GM11168 (cell line): ENCODE measurements around the gene OTOS.

Experiments
- in situ Hi-C: fragments of 300-500 bp; cut with MboI; formaldehyde crosslinking; loops from one replicate; pipeline ENCODE4 v1.12.0; 2022; ENCODE audit warnings: low sequenced_read_pairs; ENCODE audit not compliant: unreplicated experiment

Gene OTOS

DNA sequence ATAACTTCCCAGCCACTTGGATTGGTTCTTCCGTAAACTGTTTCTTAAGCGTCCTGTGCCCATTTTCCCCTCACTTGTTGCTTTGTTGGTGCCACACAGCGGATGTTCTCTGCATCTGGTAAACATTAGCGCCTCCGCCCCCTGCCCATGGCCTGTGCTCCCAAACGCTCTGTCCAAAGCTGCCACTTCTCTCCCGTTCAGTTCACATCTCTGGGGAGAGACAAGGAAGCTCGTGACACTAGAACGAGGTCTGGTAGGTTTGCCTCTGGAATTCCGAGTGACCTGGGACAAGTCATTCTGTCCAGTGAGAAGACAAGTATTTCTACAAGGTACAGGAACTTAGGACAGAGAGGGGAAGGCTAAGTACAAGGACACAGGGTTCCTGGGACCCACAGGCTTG is 13.7 kb downstream of the OTOS start:
- in situ Hi-C loops, result no loop called here

GRCh38 chr2:240125742-240126141 is 14.7 kb downstream of the OTOS start:
- in situ Hi-C loops, result no loop called here

DNA sequence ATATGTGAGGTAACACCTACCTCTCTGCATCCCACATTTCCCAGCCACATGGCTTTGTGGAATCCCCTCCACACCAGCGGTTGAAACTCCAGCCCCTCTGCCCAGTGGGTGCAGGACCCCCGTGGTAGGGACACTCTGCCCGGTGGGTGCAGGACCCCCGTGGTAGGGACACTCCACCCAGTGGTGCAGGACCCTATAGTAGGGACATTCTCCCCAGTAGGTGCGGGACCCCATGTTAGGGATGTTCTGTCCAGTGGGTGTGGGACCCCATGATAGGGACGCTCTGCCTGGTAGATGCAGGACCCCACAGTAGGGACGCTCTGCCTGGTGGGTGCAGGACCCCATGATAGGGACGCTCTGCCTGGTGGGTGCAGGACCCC is 15.8 kb downstream of the OTOS start:
- in situ Hi-C loops, result no loop called here

DNA sequence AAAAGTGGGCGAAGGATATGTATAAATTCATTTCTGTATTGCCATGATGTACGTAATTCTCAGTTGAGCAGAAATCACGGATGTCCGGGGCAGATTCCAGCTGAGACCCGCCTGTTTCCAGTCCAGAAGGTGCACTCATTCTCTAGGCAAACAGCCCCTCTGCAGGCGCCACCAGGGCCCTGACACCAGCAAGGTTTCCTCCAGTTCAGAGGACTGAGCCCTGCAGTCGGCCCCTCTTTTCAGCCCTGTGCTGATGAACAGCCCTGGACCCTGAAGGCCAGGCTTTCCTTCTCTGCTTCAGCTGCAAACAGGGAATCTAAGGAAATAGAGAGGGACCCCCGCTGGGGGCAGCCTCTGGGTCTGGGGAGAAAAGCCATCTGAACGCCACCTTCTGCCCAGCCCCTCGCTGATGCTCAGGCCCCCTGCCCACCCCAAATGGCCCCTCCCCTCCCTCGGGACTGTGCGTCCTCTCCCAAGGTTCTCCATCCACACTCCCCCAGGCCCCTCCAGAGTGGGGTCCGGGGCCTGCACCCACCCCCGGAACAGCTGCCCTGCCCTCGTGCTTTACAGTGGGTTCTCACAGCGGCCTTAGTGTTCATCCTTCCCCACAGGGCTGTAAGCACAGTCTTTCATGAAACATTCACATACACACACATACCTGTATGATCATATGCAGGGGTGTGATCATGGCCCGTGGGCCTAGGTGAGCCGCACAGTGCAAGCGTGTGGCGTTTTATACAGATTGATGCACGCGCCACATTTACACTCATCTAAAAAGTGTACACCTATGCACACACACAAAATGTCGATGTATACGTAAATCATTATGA is 16.4 kb downstream of the OTOS start:
- in situ Hi-C loops, result no loop called here

- in situ Hi-C loops, result no loop called here
Observed at GRCh38 chr2:240121675-240122074, 18.8 kb downstream of the OTOS start.

DNA sequence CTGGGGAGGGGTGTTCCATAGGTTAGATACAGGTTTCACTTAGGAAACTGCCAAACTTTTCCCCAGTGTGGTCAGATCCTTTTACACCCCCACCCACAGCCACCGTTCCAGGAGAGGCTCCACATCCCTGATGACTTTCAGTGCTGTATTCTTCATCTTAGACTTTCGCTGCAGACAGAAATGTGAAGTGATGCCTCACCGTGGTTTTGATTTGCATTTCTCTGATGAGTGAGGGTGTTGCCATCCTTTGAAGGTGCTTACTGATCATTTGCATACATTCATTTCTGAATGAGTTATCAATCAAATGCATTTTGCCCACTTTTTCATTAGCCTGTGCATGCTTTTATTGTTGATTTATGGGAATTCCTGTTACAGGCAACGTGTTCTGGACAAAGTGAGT is 19.3 kb downstream of the OTOS start:
- in situ Hi-C loops, result no loop called here

DNA sequence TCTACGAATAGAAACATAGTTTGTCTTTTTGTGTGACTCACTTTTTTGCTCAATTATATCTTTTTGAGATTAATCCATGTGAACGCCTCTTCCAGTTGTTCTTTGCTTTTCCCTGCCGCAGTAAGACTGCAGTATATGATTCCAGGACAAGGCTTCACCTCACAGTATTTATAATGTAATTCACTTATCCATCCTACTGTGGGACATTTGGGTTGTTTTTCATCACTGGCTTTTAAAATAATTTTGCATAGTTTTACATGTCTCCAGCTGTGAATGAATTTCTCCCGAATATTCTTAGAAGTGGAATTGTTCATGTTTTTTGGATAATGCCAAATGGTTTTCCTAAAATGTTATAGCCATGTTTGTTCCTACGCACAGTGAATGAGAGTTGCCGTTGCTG is 26.2 kb downstream of the OTOS start:
- in situ Hi-C loops, result no loop called here

- in situ Hi-C loops, result no loop called here
Observed at GRCh38 chr2:240112914-240113690, 27.4 kb downstream of the OTOS start.

DNA sequence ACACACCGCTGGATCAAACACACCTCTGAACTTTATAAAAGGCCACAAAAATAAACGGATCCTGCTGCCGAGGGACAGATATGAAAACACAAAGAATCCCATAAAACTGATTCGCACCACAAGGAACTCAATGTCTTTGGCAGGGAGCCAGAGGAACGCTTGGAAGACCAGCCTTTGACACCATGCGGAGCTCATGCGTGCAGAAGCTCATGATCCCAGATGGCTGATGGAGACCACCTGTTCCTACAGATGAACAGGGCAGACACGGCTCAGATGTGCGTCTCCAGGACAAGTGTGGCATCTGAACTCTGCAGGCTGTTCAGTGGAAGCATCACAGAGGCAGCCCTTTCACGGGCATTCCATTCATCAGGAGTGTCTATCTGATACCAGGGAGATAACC is 29.2 kb downstream of the OTOS start:
- in situ Hi-C loops, result no loop called here

GRCh38 chr2:240109386-240109785 is 31.1 kb downstream of the OTOS start:
- in situ Hi-C loops, result no loop called here

- in situ Hi-C loops, result no loop called here
Observed at GRCh38 chr2:240107477-240107796, 33.0 kb downstream of the OTOS start.

GRCh38 chr2:240106765-240107476 is 33.5 kb downstream of the OTOS start:
- in situ Hi-C loops, result no loop called here

DNA sequence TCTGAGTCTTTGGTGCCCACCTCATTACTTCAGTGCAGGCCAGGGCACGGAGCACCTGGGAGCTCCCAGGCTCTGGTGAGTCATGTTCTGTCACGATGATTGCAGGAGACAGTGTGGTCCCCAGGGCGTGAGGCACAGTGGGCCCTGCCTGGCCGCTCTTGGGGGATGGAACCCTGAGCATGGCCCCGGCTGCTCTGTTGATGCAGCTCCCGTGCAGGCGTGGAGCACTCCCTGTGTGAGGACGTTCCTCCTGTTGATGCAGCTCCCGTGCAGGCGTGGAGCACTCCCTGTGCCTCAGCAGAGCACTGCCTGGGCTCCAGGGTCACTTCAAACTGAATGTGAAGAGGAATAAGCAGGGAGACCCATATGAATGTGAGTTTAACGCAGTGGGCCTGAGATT is 34.5 kb downstream of the OTOS start:
- in situ Hi-C loops, result no loop called here

DNA sequence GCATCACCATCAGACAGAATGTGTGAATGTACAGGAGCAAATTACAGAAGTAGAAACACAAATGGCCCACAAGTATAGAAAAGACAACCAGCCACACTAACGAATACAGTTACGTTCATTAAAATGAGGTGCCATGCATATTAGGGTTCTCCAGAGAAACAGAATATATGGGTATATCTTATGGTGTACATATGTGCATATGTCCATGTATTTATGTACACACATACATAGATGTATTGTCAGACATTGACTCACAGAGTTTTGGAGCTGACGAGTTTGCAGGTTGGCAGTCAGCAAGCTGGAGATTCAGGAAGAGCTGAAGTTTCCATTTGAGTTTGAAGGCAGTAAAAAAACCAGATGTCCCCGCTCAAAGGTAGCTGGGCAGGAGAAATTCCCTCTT is 37.3 kb downstream of the OTOS start:
- in situ Hi-C loops, result no loop called here

DNA sequence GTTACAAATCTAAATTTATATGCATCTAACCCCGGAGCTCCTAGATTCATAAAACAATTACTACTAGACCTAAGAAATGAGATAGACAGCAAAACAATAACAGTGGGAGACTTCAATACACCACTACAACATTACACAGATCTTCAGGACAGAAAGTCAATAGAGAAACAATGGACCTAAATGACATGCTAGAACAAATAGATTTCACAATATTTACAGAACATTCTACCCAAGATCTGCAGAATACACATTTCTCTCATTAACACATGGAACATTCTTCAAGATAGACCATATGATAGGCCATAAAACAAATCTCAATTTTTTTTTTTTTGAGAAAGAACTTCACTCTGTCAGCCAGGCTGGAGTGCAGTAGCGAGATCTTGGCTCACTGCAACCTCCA is 42.1 kb downstream of the OTOS start:
- in situ Hi-C loops, result no loop called here

- in situ Hi-C loops, result no loop called here
Observed at GRCh38 chr2:240095556-240096523, 44.6 kb downstream of the OTOS start.

GRCh38 chr2:240089306-240089705 is 51.2 kb downstream of the OTOS start:
- in situ Hi-C loops, result no loop called here
